DND-41 (cell line): ENCODE measurements around the gene UCKL1.
A peak's percentile ranks its signal among the peaks of the same experiment; 100 is the strongest.

Source experiments
- ATAC-seq: fragments of 200-7000 bp; cut with Tn5 transposase; 3 replicates; pipeline ENCODE4 v1.9.1; 2021; ENCODE audit warnings: low read depth; ENCODE audit not compliant: insufficient read depth
- DNase-seq: peaks from one replicate; pipeline ENCODE4 v3.0.0-alpha.2; 2020
- H2AFZ ChIP-seq: 2 replicates; pipeline ENCODE4 v1.6.0; 2012; ENCODE audit warnings: low read depth, low read length
- H3K27ac ChIP-seq: 2 replicates; pipeline ENCODE4 v1.5.1; 2012; ENCODE audit warnings: low read length, inconsistent platforms
- H3K27me3 ChIP-seq: fragments of 200-600 bp; sonication (generic); 2 replicates; pipeline ENCODE4 v1.6.0; 2012; ENCODE audit warnings: low read length, mild to moderate bottlenecking, inconsistent platforms; ENCODE audit not compliant: insufficient read depth, poor library complexity
- H3K36me3 ChIP-seq: 2 replicates; pipeline ENCODE4 v1.5.1; 2012; ENCODE audit warnings: low read length, inconsistent platforms; ENCODE audit not compliant: insufficient read depth
- H3K4me1 ChIP-seq: 2 replicates; pipeline ENCODE4 v1.5.1; 2012; ENCODE audit warnings: mild to moderate bottlenecking, low read length; ENCODE audit not compliant: insufficient read depth
- H3K4me2 ChIP-seq: 2 replicates; pipeline ENCODE4 v1.6.0; 2012; ENCODE audit warnings: mild to moderate bottlenecking, moderate library complexity, low read length, inconsistent platforms; ENCODE audit not compliant: insufficient read depth
- H3K4me3 ChIP-seq, 2 experiments: fragments of 200-600 bp in 1 of 2; shearing (Covaris generic) in 1 of 2; 2 replicates each; pipeline ENCODE4 v1.5.1; 2012 to 2016; ENCODE audit warnings: inconsistent platforms in 2 of 2, low read length in 2 of 2, mild to moderate bottlenecking in 2 of 2, low read depth in 1 of 2, moderate library complexity in 1 of 2
- H3K79me2 ChIP-seq: 2 replicates; pipeline ENCODE4 v1.6.0; 2012; ENCODE audit warnings: low read length, inconsistent platforms; ENCODE audit not compliant: insufficient read depth
- H3K9ac ChIP-seq: 2 replicates; pipeline ENCODE4 v1.6.0; 2012; ENCODE audit warnings: low read depth, mild to moderate bottlenecking, inconsistent platforms, low read length, moderate library complexity
- H3K9me3 ChIP-seq: 2 replicates; pipeline ENCODE4 v1.5.1; 2012; ENCODE audit warnings: low read length, moderate library complexity, mild to moderate bottlenecking, inconsistent platforms; ENCODE audit not compliant: insufficient read depth, severe bottlenecking
- H4K20me1 ChIP-seq: 2 replicates; pipeline ENCODE4 v1.6.0; 2012; ENCODE audit warnings: low read length; ENCODE audit not compliant: insufficient read depth
- CTCF ChIP-seq: IDR thresholded peaks from 2 replicates; pipeline ENCODE4 v1.5.1; 2012; ENCODE audit warnings: borderline replicate concordance, low read length, moderate library complexity, mild to moderate bottlenecking; ENCODE audit not compliant: poor library complexity, severe bottlenecking; ENCODE audit errors: extremely low read depth
- EZH2 ChIP-seq: IDR thresholded peaks from 3 replicates; pipeline ENCODE4 v1.6.1; 2012; ENCODE audit warnings: borderline replicate concordance, low read depth, mild to moderate bottlenecking, moderate library complexity, low read length, inconsistent platforms; ENCODE audit not compliant: severe bottlenecking

Gene UCKL1

GRCh38 chr20:63966172-63966943, 10.1 kb upstream of the UCKL1 start:
- Histone ChIP-seq H4K20me1 (peaks cover 9% of the 10 kb centered on the region), H3K79me2 (peaks cover 35% of the 10 kb centered on the region), H3K27me3 (no peaks in the 10 kb centered on the region), H3K4me3 (peak overlapping the region in 1 of 2 experiments; percentile 79; a peak in 2 of 4 replicates), H3K4me2 (no peak overlapping the region), H3K36me3 (peaks cover 69% of the 10 kb centered on the region), H3K9me3 (peaks cover 53% of the 10 kb centered on the region), H3K9ac (no peak overlapping the region), H3K27ac (no peak overlapping the region), H2AFZ (no peak overlapping the region), H3K4me1 (peaks cover 19% of the 10 kb centered on the region)
- DNase-seq = no peak
- ATAC-seq = no peak
- no peak for TF ChIP-seq EZH2
- no peak for TF ChIP-seq CTCF

GRCh38 chr20:63964412-63964811, 8.2 kb upstream of the UCKL1 start:
- DNase-seq (no peak), ATAC-seq (no peak)
- Histone ChIP-seq H3K4me3 (peak overlapping the region in 1 of 2 experiments; percentile 33; a peak in 2 of 4 replicates), H3K9me3 (peaks cover 53% of the 10 kb centered on the region), H3K27me3 (no peaks in the 10 kb centered on the region), H4K20me1 (peaks cover 22% of the 10 kb centered on the region), H3K79me2 (peaks cover 35% of the 10 kb centered on the region), H3K36me3 (peaks cover 87% of the 10 kb centered on the region), H3K4me2 (no peak overlapping the region), H2AFZ (no peak overlapping the region), H3K27ac (no peak overlapping the region), H3K4me1 (peaks cover 13% of the 10 kb centered on the region), H3K9ac (no peak overlapping the region)
- no peak for TF ChIP-seq EZH2
- TF ChIP-seq CTCF = no peak

GRCh38 chr20:63963784-63964301, 7.6 kb upstream of the UCKL1 start:
- peaks cover 8% of the 10 kb centered on the region for H3K4me1 ChIP-seq
- no peaks in the 10 kb centered on the region for H3K27me3 ChIP-seq
- H3K27ac ChIP-seq = no peak overlapping the region
- H3K4me3 ChIP-seq = peak overlapping the region in 1 of 2 experiments; percentile 33; a peak in 2 of 4 replicates
- peaks cover 88% of the 10 kb centered on the region for H3K36me3 ChIP-seq
- H2AFZ ChIP-seq = no peak overlapping the region
- no peak for ATAC-seq
- peaks cover 31% of the 10 kb centered on the region for H3K79me2 ChIP-seq
- TF ChIP-seq CTCF (no peak), EZH2 (no peak)
- no peak overlapping the region for H3K4me2 ChIP-seq
- DNase-seq = no peak
- peaks cover 26% of the 10 kb centered on the region for H4K20me1 ChIP-seq
- H3K9me3 ChIP-seq = peaks cover 51% of the 10 kb centered on the region
- no peak overlapping the region for H3K9ac ChIP-seq
